Dermis microvascular lymphatic vessel endothelial cell (primary cell): ENCODE data around the gene GRAP2. TPM values are rescaled to one million over a fixed set of nuclear protein-coding genes. Genes with fewer than 3 reads are reported as not detected.

Experiments used
- DNase-seq, 2 donors: peaks; one replicate each; pipeline versions ENCODE4 v3.0.0 to v3.0.0-alpha.2; 2010; ENCODE audit warnings: low read depth in 2 of 2
- total RNA-seq: library from RNA; depleted of rRNA; stranded (reverse); fragments of >200 nt; gene quantifications from 2 replicates; pipeline ENCODE4 v1.2.1, GENCODE V29; 2014

Gene GRAP2
- total RNA-seq, 1 donor from 2014 or later, result not detected

DNA sequence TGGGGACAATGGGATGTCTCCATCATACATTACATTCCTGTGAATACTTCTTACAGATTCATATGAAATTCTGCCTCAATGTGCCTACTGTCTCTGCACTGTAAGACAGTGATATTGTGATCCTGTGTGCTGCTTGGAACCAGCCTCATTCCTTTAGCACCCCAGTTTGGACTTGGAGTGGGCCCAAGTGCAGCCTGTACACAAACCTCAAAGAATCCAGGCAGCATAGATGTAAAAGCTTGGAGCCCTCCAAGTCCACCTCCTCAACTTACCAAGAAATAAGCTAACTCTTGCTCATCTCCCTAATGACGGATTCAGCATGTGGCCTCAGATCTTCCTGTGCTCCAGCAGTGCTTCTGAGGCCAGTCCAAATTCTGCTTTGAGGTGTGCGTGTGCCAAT lies 24.4 kb downstream of the GRAP2 start:
- DNase-seq, result no peak

DNA sequence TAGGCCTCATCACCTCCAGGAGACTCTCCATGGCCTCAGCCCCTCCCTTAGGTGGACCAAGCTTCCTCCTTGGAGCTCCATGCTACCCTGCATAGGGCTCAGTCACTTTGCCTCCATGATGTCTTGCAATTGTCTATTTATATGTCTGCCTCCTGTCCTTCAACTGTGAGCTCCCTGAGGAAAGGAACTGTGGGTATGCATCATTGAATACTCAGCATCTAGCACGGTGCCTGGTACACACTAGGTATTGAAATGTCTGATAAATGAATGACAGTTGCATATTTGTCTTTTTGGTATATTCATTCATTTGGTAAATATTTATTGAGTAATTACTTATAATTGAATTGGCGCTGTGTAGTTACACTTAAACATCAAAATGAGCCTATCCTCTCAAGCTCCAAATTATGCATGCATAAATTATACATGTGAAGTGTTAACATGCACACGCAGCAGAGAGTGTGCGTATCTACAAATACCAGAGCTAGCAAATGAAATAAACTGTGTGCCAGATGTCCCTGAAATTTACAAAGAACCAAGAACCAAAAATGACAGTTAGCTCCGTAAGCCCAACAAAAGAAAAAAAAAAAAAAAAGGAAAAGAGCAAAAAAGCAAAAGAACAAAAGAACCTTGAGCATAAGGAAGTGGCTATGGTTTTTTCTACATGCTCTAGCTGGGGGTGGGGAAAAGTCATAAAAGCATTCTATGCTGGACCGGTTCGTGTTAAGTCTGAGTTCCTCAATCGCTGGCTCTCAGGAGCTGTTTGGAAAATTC lies 25.2 kb downstream of the GRAP2 start:
- DNase-seq, result no peak

DNA sequence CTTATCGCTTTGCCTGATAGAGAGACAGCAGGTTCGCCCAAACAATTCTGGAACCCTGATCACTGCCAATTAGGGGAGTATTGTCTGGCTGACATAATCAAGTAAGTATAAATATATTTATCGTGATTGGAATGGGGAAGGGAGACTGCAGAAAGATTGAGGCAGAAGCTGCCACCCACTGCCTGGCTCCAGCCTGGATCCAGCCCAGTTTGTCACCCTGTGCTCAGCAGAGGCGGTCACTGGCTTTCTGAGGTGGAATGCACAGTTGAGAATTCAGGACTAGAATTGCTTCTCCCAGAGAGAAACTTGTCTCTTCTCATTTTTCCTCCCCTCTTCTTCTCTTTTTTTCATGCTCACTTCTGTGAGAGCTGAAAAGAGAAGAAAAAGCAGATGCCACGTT lies 25.9 kb downstream of the GRAP2 start:
- DNase-seq, result no peak

DNA sequence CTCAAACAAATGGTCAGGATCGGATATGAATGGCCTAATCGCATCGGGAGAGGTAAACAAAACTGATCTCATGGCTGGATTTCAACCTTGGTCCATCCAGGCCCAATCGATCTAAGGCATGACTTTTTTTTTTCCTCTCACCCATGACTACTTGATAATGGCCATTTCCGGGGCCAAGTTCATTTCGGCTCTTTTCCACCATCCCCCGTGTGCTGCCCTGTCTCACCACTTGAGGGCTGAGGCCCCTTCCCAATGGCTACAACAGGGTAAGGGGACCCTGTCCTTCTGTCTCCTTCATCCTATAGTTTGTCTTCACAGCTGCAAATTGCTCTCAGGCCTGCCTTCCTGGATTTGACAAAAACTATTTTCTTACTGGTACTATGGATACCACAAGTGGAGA lies 26.7 kb downstream of the GRAP2 start:
- DNase-seq, result no peak

DNA sequence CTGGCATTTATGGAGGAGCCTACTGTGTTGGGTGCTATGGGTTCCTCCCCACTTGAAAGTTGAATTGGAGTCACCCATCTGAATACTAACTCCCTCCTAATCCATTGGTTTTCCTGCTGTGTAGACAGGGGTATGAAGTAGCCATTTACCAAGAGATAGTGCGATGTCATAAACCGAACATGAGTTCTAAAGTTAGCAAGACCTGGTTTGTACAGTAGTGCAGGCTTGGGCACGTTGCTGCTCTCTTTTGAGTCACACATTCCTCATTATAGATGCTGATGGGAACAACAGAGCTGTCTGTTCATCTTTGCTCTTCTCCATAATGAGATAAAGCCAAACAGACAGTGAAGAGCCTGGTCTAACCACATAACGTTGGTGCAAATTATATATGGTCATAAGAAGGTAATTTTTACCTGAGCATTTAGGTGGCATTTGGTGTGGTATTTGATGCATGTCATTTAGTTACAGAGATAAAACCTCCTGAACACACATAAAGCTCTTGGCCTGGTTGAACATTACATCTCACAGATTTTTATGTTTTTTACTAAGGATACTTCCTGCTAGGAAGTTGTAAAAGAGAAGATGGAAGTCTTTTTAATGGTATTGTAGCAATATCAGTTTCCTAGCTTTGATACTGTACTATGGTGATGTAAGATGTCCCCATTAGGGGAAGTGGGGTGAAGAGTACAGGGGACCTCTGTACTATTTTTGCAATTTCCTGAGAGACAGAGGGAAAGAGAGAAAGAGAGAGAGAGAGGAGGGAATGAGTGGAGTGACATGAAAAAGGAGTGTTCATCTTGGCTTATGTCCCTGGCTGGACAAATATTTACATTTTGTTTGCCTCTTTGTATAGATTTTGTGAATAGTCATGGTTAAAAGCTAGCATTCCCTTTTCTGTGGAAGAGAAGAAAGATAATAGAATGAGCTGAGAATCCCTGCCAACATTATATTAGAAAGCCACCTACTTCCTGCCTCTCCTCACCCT lies 27.9 kb downstream of the GRAP2 start:
- no peak for DNase-seq

DNA sequence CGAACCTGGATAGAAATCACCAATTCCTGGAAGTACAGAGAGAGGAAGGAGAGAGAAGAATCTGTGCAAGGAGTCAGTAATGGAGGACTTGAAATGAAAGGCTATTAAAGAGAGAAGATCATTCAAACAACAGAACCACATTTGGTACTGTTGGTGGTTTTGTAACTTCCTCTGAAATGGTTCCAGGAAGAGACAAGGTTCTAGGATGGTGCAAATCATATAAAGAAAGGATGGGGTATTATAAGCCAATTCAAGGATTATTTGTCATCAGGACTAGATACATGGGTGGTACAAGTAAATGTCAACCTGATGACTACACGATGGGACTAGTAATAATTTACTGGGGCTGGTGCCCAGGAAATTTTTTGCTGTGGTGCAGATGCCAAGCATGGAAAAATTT lies 30.4 kb downstream of the GRAP2 start:
- no peak for DNase-seq

DNA sequence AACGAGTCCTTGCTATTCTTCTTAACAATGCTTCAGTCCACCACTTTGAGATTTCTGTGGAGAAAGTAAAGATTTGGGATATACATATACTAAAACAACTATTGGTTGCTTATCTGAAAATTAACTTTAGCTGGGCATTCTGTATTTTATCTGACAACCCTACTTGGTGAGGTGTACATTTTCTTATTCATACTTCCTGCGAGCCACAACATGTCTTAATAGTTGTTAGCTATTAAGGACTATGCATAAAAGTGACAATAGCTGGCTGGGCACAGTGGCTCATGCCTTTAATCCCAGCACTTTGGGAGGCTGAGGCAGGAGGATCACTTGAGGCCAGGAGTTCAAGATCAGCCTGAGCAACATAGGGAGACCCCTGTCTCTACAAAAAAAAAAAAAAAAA lies 31.3 kb downstream of the GRAP2 start:
- DNase-seq, result no peak

DNA sequence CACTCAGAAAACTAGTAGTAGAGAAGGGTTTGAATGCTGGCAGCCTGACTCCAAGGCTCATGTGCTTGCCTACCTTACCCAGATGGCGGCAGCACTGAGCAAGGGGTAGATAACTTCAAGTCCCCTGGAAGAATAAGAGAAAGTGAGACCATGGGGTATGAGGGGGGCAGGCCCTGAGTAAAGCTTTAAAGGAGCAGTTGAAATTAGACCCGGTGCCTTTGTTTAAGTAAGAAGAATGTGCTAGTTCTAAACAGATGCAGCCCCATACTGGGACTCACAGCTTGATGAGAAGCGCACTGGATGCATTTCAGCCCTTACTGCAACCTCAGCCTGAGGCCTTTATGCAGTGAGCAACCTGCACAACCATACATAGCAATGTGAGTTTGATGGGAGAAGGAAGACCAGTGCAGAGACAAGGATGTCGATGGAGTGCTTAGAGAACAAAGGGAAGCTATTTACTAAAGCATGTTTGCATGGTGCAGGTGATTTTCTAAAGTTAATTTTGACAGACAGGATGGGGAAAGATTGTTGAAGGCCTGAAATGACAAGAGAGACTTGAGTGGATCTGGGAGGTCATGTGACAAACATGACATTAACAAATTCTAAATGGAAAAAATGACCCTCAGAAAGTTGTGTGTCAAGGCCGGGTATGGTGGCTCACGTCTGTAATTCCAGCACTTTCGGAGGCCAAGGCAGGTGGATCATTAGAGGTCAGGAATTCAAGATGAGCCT lies 32.2 kb downstream of the GRAP2 start:
- DNase-seq, result peak in 1 of 2 donors; percentile 38

DNA sequence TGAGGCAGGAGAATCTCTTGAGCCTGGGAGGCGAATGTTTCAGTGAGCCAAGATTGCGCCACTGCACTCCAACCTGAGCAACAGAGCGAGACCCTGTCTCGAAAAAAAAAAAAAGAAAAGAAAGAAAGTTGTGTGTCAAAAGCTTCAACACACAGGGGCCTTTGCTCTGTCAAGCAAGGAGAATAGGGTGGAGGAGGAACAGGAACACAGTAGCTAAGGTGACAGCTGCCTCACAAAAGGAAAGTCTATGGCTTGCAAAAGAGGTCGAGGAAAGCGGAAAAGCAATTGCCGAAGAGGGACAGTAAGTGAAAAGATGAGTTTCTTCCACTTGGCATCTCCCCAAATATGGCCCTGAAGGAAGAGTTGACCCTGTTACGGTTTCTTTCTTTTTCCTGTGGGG lies 32.9 kb downstream of the GRAP2 start:
- DNase-seq, result no peak

DNA sequence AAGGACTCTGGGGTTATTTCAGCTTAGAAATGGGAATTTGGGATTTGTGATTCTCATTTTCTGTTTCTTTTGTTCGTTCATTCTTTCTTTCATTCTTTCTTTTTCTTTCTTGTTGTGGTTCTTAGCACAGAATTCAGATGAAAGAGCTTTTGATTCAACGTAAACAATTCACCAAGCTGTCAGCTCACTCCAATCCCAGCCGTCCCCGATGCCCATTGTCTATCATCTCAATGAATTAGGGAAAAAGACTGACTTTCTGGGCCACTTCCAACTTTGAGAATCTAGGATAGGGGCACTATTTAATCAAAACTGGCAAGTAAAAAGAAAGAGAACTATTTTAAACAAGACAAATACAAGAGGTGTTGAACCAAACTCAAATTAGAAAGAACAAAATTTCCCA lies 34.2 kb downstream of the GRAP2 start:
- no peak for DNase-seq

DNA sequence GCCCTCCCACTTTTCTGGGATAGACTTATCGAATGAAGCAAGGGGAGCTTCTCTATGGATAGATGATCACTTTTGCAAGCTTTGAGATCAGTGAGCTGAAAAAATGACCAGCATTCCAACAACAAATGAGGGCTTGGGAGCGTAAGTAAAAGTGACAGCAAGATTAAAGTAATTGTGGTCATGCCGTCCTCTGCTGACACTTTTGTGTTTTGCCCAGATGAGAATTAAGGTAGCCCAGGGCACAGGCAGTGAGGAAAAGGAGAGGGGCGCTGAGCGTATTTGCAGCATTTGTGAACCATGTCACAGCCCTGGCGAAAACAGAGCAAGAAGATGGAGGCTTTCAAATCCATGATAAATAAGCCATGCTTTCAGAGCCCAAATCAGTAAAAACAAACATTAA lies 34.7 kb downstream of the GRAP2 start:
- no peak for DNase-seq

DNA sequence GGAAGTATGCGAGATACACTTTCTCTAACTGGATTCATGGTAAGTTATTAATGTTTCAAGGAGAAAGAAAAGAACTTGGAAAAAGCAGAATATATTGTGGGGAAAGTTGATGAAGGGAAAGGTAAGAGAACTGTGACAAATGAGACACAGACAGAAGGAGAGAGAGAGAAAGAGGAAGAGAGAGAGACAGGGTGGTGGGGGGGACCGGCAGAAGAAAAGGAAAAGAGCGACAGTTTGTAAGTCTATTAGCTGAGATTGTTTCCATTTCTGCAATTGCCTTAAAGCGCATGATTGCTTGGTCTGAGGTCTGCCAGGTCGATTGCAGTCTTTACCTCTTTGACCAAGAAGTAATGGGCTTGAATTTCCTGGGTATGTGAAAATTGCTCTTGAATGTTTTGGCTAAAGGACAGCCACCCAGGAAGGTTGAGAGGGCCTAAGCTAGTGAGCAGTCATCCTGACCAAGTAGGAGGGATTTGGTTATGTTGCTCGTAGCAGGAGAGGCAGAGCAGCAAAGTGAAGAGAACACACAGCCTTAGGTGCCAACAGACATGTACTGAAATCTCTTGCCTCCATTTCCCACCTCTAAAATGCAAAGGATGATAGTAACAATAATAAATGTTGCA lies 35.8 kb downstream of the GRAP2 start:
- no peak for DNase-seq

DNA sequence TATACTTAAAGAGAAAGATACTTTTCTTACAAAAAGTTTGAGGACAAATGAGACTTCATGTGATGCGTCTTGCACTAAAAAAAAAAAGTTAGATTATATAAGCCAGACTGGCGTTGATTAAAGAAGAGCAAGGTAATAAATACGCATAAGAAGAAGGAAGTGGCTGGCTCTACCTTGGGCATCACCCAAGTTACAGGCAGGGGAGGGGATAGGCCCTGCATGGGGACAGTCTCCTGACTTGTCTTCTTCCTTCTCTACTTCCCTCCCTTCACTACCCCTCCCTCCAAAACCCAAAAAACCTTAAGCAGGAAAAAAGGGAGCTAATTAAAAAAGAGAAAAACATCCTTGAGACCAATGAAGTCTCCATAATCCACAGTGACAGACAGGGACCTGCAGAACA lies 37.0 kb downstream of the GRAP2 start:
- no peak for DNase-seq

DNA sequence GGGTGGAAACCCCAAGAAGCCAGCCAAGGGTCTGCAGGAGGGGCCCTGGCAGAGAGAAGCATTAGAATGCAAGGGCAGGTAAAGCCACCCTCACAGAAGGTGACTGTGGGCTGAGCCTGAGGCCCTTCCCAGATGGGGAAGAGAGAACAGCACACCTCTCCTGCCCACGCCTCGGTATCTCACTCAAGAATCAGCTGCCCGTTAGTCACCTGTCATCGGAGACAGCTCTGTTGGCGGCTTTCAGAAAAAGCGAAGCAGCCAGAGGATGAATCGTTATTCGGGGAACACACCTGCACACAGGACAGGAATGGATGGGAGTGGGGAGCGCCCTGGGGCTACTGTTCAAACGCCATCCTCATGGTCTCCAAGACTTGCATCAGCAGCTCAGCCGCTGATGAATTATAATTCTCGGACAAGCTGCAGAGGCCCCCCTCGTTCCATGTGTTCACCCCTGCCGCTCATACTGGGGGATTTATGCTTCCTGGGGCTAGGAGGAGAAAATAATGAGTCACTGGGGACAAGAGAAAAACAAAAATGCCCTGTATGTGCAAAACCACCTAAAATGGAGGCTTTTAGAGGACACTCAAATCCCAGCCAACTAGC lies 37.7 kb downstream of the GRAP2 start:
- no peak for DNase-seq

DNA sequence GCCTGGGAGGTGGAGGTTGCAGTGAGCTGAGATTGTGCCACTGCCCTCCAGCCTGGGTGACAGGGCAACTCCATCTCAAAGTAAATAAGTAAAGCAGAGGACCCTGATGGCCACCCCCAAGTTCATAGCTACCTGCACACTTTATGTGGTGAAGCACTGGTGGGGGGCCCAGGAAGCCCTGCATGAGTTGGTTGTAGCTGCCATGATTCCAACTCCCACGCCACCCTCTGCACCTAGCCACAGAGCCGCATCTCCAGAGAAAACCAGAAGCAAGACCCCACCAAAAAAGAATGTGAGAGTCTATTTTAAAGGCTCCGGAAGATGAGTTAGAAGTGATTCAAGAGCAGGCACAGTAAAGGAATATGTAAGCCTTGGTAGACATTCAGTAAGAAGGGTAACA lies 38.9 kb downstream of the GRAP2 start:
- DNase-seq, result no peak

DNA sequence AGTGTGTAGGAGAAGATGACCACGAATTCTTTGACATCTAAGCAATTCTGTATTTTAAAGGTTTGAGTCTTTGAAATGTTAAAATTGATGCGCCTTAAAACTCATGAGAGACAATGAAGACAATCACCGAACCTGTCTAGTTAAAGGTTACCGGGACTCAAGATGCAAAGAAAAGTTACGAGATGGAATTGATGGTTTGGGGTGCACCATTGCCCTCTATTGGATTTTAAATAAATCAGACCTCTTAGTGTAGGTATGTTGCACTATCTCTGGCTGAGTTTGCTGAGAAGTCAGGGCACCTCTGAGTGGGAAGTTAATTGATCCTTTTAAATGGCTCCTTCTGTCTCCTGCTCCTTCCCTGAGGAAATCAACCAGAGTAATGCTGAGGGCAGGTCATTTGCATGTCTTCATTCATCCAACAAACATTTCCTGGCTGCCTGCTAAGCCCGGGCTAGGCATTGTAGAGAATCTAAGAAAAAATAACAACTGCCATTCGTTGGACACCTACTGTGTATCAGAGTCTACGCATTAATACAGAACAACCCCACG lies 39.9 kb downstream of the GRAP2 start:
- no peak for DNase-seq

DNA sequence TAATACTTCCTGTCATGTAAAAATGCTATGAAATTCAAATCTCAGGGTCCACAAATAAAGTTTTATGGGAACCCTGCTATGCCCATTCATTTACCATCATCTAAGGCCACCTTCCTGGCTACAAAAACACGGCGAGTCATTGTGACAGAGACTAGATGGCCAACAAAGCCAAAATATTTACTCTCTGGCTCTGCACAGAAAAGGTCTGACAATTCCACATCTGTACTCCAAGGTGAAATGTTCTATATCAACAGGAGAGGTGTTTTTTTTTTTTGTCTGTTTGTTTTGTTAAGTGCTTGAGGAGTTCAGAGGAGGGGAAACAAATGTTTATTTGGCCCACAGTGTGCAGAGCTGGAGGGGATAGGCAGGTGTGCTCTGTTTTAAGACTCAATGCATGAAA lies 40.7 kb downstream of the GRAP2 start:
- no peak for DNase-seq

DNA sequence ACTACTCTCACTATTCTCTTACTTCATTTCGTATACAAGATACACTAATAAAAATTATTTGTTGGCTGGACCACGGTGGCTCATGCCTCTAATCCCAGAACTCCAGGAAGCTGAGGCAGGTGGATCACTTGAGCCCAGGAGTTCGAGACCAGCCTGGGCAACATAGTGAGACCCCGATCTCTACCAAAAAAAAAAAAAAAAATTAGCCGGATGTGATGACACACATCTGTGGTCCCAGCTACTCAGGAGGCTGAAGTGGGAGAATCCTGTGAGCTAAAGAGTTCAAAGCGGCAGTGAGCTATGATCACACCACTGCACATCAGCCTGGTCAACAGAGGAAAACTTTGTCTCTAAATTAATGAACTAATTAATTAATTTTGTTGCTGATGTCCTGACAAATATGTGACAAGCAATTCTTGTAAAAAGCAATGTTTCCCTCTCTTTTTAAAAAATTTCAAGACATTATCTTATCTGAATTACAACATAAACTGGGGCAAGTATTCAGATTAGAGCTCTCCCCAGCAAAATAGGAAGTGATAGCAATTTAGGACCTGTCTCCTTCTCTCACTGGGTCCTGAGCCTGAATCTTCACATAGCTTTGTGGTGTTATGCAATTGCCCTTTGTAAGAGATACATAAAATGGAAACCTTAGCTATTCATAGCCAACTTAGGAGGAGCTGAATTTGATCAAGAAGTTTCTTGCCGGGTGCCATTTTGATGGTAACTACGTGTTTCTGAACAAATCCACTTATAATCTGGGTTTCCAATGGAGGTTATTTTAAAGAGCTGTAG lies 41.8 kb downstream of the GRAP2 start:
- no peak for DNase-seq

DNA sequence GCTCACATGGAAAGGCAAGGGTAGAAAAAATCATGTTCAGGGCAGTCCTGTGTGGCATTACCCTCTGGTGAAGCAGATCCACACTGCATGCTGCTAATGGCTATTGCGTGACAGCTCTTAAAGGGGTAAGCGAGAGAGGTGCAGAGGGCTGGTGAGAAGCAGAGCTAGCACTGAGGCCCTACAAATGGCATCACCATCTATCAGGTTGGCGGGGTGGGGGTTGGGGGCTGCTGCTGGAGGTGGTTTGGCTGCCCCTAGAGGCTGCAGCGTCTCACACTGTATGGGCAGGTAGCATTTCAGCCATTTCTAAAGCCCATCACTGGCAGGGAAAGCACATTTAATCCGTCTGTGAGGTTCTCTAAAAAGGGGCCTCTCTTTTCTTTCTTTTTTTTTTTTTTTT lies 42.5 kb downstream of the GRAP2 start:
- no peak for DNase-seq
